HG03378 (cell line): ENCODE results near the gene RAB41.
"Not testable (repeated sequence)": the region's sequence is repeated elsewhere in the genome, so short reads cannot be mapped to it uniquely, and the experiment has no call there.

ENCODE experiments used
- ATAC-seq: cut with Tn5 transposase; IDR thresholded peaks from one replicate; pipeline ENCODE4 v1.9.1; 2021; ENCODE audit warnings: mild to moderate bottlenecking, moderate library complexity; ENCODE audit not compliant: unreplicated experiment

Gene RAB41

GRCh38 chrX:70289793-70290770, 8.1 kb downstream of the RAB41 start, which contains the start of the genes KIF4A and PDZD11:
Gene KIF4A (plus strand): TSS chrX:70290104. CDS start chrX:70290459, 355 bp downstream.
Gene PDZD11 (minus strand): TSS chrX:70289927. CDS start chrX:70289341, 586 bp downstream.
- peak; percentile 89 for ATAC-seq

DNA sequence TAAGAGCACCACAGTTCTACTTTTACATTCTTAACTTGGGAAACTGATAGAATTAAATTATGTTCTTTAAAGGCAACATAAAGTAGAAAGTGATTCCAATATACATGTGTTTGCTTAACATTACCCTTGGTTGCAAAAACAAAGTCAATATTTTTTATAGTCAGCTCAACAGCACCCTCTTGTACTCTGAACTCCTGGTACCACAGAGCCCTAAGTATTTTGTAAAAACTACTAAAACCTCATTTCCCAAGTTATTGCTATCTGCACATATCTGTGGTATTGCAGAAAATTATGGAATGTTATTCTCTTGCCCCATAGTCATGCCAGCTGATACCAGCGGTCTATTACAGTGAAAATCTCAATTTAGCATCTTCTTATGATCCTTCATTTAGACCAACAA, 10.8 kb downstream of the RAB41 start:
- no peak for ATAC-seq

- ATAC-seq, result no peak
Observed at GRCh38 chrX:70293621-70294020, 11.6 kb downstream of the RAB41 start.

DNA sequence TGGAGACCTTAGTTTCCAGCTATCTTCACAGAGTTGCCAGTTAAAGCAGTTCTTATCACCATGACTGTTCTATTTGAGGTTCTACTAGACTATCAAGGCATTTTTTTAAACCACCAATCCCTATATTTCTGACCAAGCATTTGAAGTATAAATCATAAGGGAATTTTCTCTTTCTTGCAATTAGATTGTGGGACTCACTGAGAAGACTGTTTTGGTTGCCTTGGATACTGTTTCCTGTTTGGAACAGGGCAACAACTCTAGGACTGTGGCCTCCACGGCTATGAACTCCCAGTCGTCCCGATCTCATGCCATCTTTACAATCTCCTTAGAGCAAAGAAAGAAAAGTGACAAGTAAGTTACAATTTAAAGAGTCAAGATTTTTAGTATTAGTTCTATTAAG, 19.7 kb downstream of the RAB41 start:
- ATAC-seq, result no peak

- ATAC-seq, result no peak
Observed at GRCh38 chrX:70313503-70313902, 31.5 kb downstream of the RAB41 start.

GRCh38 chrX:70322784-70323183, 40.8 kb downstream of the RAB41 start:
- no peak for ATAC-seq

GRCh38 chrX:70323628-70324027, 41.7 kb downstream of the RAB41 start:
- not testable (repeated sequence) for ATAC-seq

DNA sequence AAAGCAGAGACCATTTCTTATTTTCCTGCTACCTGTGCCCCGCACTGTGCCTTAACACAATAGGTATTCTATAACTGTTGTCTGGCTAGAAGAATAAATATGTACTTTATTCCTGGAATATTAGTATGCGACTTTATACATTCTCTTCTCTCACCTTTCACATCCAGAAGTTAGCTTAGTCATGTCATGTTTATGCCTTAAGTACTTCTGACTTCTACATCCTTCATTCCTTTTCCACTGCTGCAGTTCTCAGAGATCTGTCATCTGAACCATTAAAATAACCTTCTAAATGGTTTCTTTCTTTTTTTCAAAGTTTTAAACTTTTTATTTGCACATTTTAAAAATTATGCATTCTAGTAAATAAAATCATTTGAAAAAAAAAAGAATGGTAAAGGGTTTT, 42.4 kb downstream of the RAB41 start:
- ATAC-seq, result no peak

DNA sequence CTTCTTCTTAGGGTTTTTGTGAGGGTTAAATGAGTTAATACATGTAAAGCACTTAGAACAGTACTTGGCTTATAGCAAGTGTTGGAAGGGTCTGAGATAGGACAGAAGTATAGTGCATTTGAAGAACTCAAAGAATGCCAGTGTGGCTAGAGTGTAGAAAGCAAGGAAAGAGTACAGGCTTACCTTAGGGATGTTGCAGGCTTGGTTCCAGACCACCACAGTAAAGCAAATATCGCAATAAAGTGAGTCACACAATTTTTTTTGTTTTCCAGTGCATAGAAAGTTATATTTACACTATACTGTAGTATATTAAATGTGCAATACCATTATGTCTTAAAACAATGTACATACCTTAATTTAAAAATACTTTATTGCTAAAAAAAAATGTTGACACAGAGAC, 49.2 kb downstream of the RAB41 start:
- ATAC-seq, result no peak

- no peak for ATAC-seq
Observed at GRCh38 chrX:70332600-70332999, 50.6 kb downstream of the RAB41 start.
